ENCODE measurements around the gene GATA1.

DNA sequence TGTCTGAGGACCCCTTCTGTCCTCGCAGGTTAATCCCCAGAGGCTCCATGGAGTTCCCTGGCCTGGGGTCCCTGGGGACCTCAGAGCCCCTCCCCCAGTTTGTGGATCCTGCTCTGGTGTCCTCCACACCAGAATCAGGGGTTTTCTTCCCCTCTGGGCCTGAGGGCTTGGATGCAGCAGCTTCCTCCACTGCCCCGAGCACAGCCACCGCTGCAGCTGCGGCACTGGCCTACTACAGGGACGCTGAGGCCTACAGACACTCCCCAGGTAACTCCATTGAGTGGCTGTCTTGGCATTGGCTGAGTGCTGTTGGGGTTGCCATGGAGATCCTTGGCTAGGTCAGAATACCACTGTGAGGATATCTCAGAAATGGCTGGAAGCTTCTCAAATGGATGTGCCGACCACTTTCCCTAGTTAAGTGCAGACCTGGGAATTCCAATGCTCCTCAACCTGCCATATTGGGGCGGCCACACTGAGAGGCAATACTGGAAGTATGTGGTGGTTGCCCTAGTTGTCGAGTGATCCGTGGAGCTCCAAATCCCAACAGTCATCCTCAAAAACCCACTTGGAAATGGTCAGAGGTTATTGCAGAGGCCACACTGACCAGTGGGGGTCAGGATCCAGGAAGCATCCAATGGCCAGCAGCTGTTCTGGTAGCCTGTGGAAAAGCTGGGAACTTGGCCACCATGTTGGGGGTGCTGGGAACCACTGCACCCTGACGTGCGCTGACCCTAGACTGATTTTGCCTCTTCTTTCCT is 4.9 kb downstream of the GATA1 start:
- TF ChIP-seq, protein P1, sequence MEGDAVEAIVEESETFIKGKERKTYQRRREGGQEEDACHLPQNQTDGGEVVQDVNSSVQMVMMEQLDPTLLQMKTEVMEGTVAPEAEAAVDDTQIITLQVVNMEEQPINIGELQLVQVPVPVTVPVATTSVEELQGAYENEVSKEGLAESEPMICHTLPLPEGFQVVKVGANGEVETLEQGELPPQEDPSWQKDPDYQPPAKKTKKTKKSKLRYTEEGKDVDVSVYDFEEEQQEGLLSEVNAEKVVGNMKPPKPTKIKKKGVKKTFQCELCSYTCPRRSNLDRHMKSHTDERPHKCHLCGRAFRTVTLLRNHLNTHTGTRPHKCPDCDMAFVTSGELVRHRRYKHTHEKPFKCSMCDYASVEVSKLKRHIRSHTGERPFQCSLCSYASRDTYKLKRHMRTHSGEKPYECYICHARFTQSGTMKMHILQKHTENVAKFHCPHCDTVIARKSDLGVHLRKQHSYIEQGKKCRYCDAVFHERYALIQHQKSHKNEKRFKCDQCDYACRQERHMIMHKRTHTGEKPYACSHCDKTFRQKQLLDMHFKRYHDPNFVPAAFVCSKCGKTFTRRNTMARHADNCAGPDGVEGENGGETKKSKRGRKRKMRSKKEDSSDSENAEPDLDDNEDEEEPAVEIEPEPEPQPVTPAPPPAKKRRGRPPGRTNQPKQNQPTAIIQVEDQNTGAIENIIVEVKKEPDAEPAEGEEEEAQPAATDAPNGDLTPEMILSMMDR (IDR thresholded peaks at IDR 0.05), result no peak
- no peak for TF ChIP-seq POLR2A (IDR thresholded peaks at IDR 0.05)
